Measurements from ENCODE around the gene TBCCD1.

- TF ChIP-seq SP1 (IDR thresholded peaks at IDR 0.05) = no peak
- no peak for TF ChIP-seq BHLHE40 (IDR thresholded peaks at IDR 0.05; ENCODE audit: borderline replicate concordance)
- no peak for TF ChIP-seq FOXM1 (IDR thresholded peaks at IDR 0.05; ENCODE audit: borderline replicate concordance)
- no peak for TF ChIP-seq TARDBP (IDR thresholded peaks at IDR 0.05)
- no peak for TF ChIP-seq FOXA1 (IDR thresholded peaks at IDR 0.05)
- TF ChIP-seq CTBP1 (IDR thresholded peaks at IDR 0.05; ENCODE audit: borderline replicate concordance) = no peak
- TF ChIP-seq FOXK2 (IDR thresholded peaks at IDR 0.05) = no peak
- no peak for TF ChIP-seq SUZ12 (IDR thresholded peaks at IDR 0.05)
- no peak for TF ChIP-seq LEF1 (IDR thresholded peaks at IDR 0.05; ENCODE audit: borderline replicate concordance)
- no peak for TF ChIP-seq ZNF384 (IDR thresholded peaks at IDR 0.05)
- TF ChIP-seq, protein P1, sequence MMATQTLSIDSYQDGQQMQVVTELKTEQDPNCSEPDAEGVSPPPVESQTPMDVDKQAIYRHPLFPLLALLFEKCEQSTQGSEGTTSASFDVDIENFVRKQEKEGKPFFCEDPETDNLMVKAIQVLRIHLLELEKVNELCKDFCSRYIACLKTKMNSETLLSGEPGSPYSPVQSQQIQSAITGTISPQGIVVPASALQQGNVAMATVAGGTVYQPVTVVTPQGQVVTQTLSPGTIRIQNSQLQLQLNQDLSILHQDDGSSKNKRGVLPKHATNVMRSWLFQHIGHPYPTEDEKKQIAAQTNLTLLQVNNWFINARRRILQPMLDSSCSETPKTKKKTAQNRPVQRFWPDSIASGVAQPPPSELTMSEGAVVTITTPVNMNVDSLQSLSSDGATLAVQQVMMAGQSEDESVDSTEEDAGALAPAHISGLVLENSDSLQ (IDR thresholded peaks at IDR 0.05) = no peak
Observed at GRCh38 chr3:186569779-186570095, 2.6 kb upstream of the TBCCD1 start.

Measured in HEK293T (cell line).